ENCODE results near the gene MAP2K7.

The MAP2K7 gene

GRCh38 chr19:7943444-7944176 lies 39.9 kb downstream of the MAP2K7 start, which contains the start of gene TIMM44 (continued):
- TF ChIP-seq ZNF624 (tag by site-specific recombination; IDR thresholded peaks at IDR 0.05) (no peak), KLF9 (tag by site-specific recombination; IDR thresholded peaks at IDR 0.05; ENCODE audit: low read depth) (peak; percentile 80), ZBTB20 (tag by site-specific recombination; IDR thresholded peaks at IDR 0.05) (peak; percentile 11; the same call in 1 of the 2 replicates), GLIS2 (tag by site-specific recombination; IDR thresholded peaks at IDR 0.05) (0 out of 2 replicates have a peak, but pooled peaks have one; percentile 40), ZBTB8A (tag by site-specific recombination; IDR thresholded peaks at IDR 0.05) (0 out of 2 replicates have a peak, but pooled peaks have one; percentile 17), ZNF324 (tag by site-specific recombination; IDR thresholded peaks at IDR 0.05) (peak; percentile 83), SP2 (tag by site-specific recombination; IDR thresholded peaks at IDR 0.05) (peak; percentile 100), ZNF248 (tag by site-specific recombination; IDR thresholded peaks at IDR 0.05) (no peak), KLF16 (tag by site-specific recombination; IDR thresholded peaks at IDR 0.05) (peak; percentile 61; the same call in 1 of the 2 replicates), ZFP37 (tag by site-specific recombination; IDR thresholded peaks at IDR 0.05) (peak; percentile 73), HOXD13 (CRISPR knock-in tag; IDR thresholded peaks at IDR 0.05; ENCODE audit: borderline replicate concordance) (no peak), KLF7 (tag by site-specific recombination; IDR thresholded peaks at IDR 0.05; ENCODE audit: borderline replicate concordance) (peak; percentile 53; the same call in 1 of the 2 replicates), PBX3 (CRISPR knock-in tag; IDR thresholded peaks at IDR 0.05) (peak; percentile 47; the same call in 1 of the 2 replicates), BCL11A (tag by site-specific recombination; IDR thresholded peaks at IDR 0.05; ENCODE audit: low read depth) (0 out of 2 replicates have a peak, but pooled peaks have one; percentile 51), IKZF3 (tag by site-specific recombination; IDR thresholded peaks at IDR 0.05) (peak; percentile 20; the same call in 1 of the 2 replicates), ZNF701 (tag by site-specific recombination; IDR thresholded peaks at IDR 0.05) (no peak; the same call in 1 of the 2 replicates), KLF17 (tag by site-specific recombination; IDR thresholded peaks at IDR 0.05) (peak; percentile 60), ZNF785 (tag by site-specific recombination; IDR thresholded peaks at IDR 0.05) (no peak), ZBTB17 (tag by site-specific recombination; IDR thresholded peaks at IDR 0.05) (peak; percentile 81), ZNF660 (tag by site-specific recombination; IDR thresholded peaks at IDR 0.05) (peak; percentile 55), ZBTB7A (tag by site-specific recombination; IDR thresholded peaks at IDR 0.05; ENCODE audit: low read depth) (peak; percentile 55; the same call in 1 of the 2 replicates), BCL6B (tag by site-specific recombination; IDR thresholded peaks at IDR 0.05) (no peak), PRDM4 (tag by site-specific recombination; IDR thresholded peaks at IDR 0.05) (0 out of 2 replicates have a peak, but pooled peaks have one; percentile 35), ZXDB (tag by site-specific recombination; IDR thresholded peaks at IDR 0.05) (peak; percentile 80), ZNF391 (tag by site-specific recombination; IDR thresholded peaks at IDR 0.05; ENCODE audit: borderline replicate concordance, low read depth) (peak; percentile 59; the same call in 1 of the 2 replicates), ZNF76 (tag by site-specific recombination; IDR thresholded peaks at IDR 0.05; ENCODE audit: borderline replicate concordance, low read depth) (peak; percentile 54; the same call in 1 of the 2 replicates), ZNF341 (tag by site-specific recombination; IDR thresholded peaks at IDR 0.05; ENCODE audit: low read depth) (0 out of 2 replicates have a peak, but pooled peaks have one; percentile 47), ZNF692 (tag by site-specific recombination; IDR thresholded peaks at IDR 0.05) (0 out of 2 replicates have a peak, but pooled peaks have one; percentile 7), YY1 (tag by site-specific recombination; IDR thresholded peaks at IDR 0.05) (peak; percentile 93), ZNF10 (tag by site-specific recombination; IDR thresholded peaks at IDR 0.05) (no peak), ZNF610 (tag by site-specific recombination; IDR thresholded peaks at IDR 0.05; ENCODE audit: borderline replicate concordance) (peak; percentile 93)

Measured in HEK293 (cell line).